Activated naive CD4-positive, alpha-beta T cell treated with anti-CD3 and anti-CD28 coated beads for 36 hours (primary cell): Measurements from ENCODE around the gene NGF. TPM values are rescaled to one million over a fixed set of nuclear protein-coding genes. Genes with fewer than 3 reads are reported as not detected.
"Not testable (repeated sequence)": the region's sequence is repeated elsewhere in the genome, so short reads cannot be mapped to it uniquely, and the experiment has no call there.

ENCODE experiments used
- CTCF ChIA-PET: fragments of 350-600 bp; sonication (Branson Sonifier 250); formaldehyde crosslinking; loops from one replicate; lab custom pipeline; 2021; ENCODE audit warnings: antibody characterized with exemption; lab: Charles Lee
- DNase-seq: peaks from one replicate; pipeline ENCODE4 v3.0.0-alpha.2; 2020
- H3K27ac Mint-ChIP-seq: one replicate; pipeline ENCODE4 v1.8.0; 2021; ENCODE audit warnings: mild to moderate bottlenecking, mixed read lengths
- H3K27me3 Mint-ChIP-seq: one replicate; pipeline ENCODE4 v1.8.0; 2021; ENCODE audit warnings: low read depth, mixed read lengths
- H3K36me3 Mint-ChIP-seq: one replicate; pipeline ENCODE4 v1.8.0; 2021; ENCODE audit warnings: low read depth, mixed read lengths
- H3K4me1 Mint-ChIP-seq: one replicate; pipeline ENCODE4 v1.8.0; 2021; ENCODE audit warnings: low read depth, mixed read lengths
- H3K4me3 Mint-ChIP-seq: one replicate; pipeline ENCODE4 v1.8.0; 2021; ENCODE audit warnings: mild to moderate bottlenecking, moderate library complexity, mixed read lengths
- H3K9me3 Mint-ChIP-seq: one replicate; pipeline ENCODE4 v1.8.0; 2021; ENCODE audit warnings: mixed read lengths
- intact Hi-C: fragments of 100-400 bp; cut with micrococcal nuclease; formaldehyde crosslinking; loops from one replicate; pipeline ENCODE4 v1.15.1; 2023
- total RNA-seq, 2 experiments: library from RNA; stranded (reverse); gene quantifications; one replicate each; pipeline ENCODE4 v1.2.3, GENCODE V29; 2021

Gene NGF
- total RNA-seq, 2 experiments from 2014 or later, result not detected

GRCh38 chr1:115314765-115315164 is 23.3 kb downstream of the NGF start:
- intact Hi-C loops, result no loop called here
- Mint-ChIP-seq H3K4me3 (no peak overlapping the region), H3K4me1 (no peaks in the 10 kb centered on the region), H3K27me3 (peaks cover 4% of the 10 kb centered on the region), H3K9me3 (no peaks in the 10 kb centered on the region), H3K27ac (no peak overlapping the region), H3K36me3 (no peaks in the 10 kb centered on the region)
- no peak for DNase-seq
- CTCF ChIA-PET, result interaction anchor here (1.1 kb wide), 1 partner anchor 281 kb away, joined by 3 read pairs; no protein-coding TSS in a partner anchor

- Mint-ChIP-seq H3K27ac (no peak overlapping the region), H3K4me3 (no peak overlapping the region), H3K4me1 (no peaks in the 10 kb centered on the region), H3K36me3 (no peaks in the 10 kb centered on the region), H3K9me3 (no peaks in the 10 kb centered on the region), H3K27me3 (peaks cover 4% of the 10 kb centered on the region)
- intact Hi-C loops, result no loop called here
- CTCF ChIA-PET, result no interaction called here
- DNase-seq, result no peak
These were observed 24.0 kb downstream of the NGF start for GRCh38 chr1:115314092-115314491.

GRCh38 chr1:115313182-115313581 is 24.9 kb downstream of the NGF start:
- DNase-seq, result no peak
- no peak overlapping the region for H3K27ac Mint-ChIP-seq
- peaks cover 8% of the 10 kb centered on the region for H3K27me3 Mint-ChIP-seq
- H3K4me3 Mint-ChIP-seq, result no peak overlapping the region
- CTCF ChIA-PET, result no interaction called here
- H3K4me1 Mint-ChIP-seq, result no peaks in the 10 kb centered on the region
- H3K9me3 Mint-ChIP-seq, result no peaks in the 10 kb centered on the region
- no peaks in the 10 kb centered on the region for H3K36me3 Mint-ChIP-seq
- intact Hi-C loops, result no loop called here

GRCh38 chr1:115312742-115313141 is 25.3 kb downstream of the NGF start:
- intact Hi-C loops, result no loop called here

GRCh38 chr1:115311474-115311989 is 26.5 kb downstream of the NGF start:
- no peak overlapping the region for H3K4me3 Mint-ChIP-seq
- H3K9me3 Mint-ChIP-seq, result no peaks in the 10 kb centered on the region
- intact Hi-C loops, result no loop called here
- CTCF ChIA-PET, result no interaction called here
- peaks cover 12% of the 10 kb centered on the region for H3K27me3 Mint-ChIP-seq
- no peak for DNase-seq
- no peaks in the 10 kb centered on the region for H3K4me1 Mint-ChIP-seq
- H3K27ac Mint-ChIP-seq, result no peak overlapping the region
- H3K36me3 Mint-ChIP-seq, result no peaks in the 10 kb centered on the region

More at GRCh38 chr1:115312742-115313141, 25.3 kb downstream of the NGF start:
- no peak for DNase-seq
- CTCF ChIA-PET, result no interaction called here
- Mint-ChIP-seq H3K27ac (no peak overlapping the region), H3K4me1 (no peaks in the 10 kb centered on the region), H3K27me3 (peaks cover 10% of the 10 kb centered on the region), H3K4me3 (no peak overlapping the region), H3K36me3 (no peaks in the 10 kb centered on the region), H3K9me3 (no peaks in the 10 kb centered on the region)

GRCh38 chr1:115310581-115311473 is 27.2 kb downstream of the NGF start:
- CTCF ChIA-PET, result no interaction called here
- Mint-ChIP-seq H3K36me3 (no peaks in the 10 kb centered on the region), H3K4me3 (no peak overlapping the region), H3K9me3 (no peaks in the 10 kb centered on the region), H3K4me1 (no peaks in the 10 kb centered on the region), H3K27ac (no peak overlapping the region), H3K27me3 (peaks cover 12% of the 10 kb centered on the region)
- DNase-seq, result no peak
- intact Hi-C loops, result no loop called here

- CTCF ChIA-PET, result interaction anchor here (0.8 kb wide), 1 partner anchor 174 kb away, joined by 3 read pairs; no protein-coding TSS in a partner anchor
- H3K9me3 Mint-ChIP-seq, intact Hi-C loops, DNase-seq, H3K4me3 Mint-ChIP-seq, H3K27ac Mint-ChIP-seq, H3K4me1 Mint-ChIP-seq, H3K36me3 Mint-ChIP-seq: not testable (repeated sequence)
- peaks cover 13% of the 10 kb centered on the region for H3K27me3 Mint-ChIP-seq
These were observed 28.5 kb downstream of the NGF start for GRCh38 chr1:115309504-115309903.

GRCh38 chr1:115308969-115309368 is 29.1 kb downstream of the NGF start:
- DNase-seq, result no peak
- H3K36me3 Mint-ChIP-seq, result no peaks in the 10 kb centered on the region
- CTCF ChIA-PET, result no interaction called here
- peaks cover 14% of the 10 kb centered on the region for H3K27me3 Mint-ChIP-seq
- no peak overlapping the region for H3K27ac Mint-ChIP-seq
- intact Hi-C loops, result no loop called here
- H3K4me3 Mint-ChIP-seq, result no peak overlapping the region
- no peaks in the 10 kb centered on the region for H3K4me1 Mint-ChIP-seq
- no peaks in the 10 kb centered on the region for H3K9me3 Mint-ChIP-seq

GRCh38 chr1:115307661-115308060 is 30.4 kb downstream of the NGF start:
- Mint-ChIP-seq H3K27me3 (peaks cover 14% of the 10 kb centered on the region), H3K4me1 (no peaks in the 10 kb centered on the region), H3K4me3 (no peak overlapping the region), H3K27ac (no peak overlapping the region), H3K36me3 (no peaks in the 10 kb centered on the region), H3K9me3 (no peaks in the 10 kb centered on the region)
- intact Hi-C loops, result no loop called here
- CTCF ChIA-PET, result no interaction called here
- no peak for DNase-seq

GRCh38 chr1:115306146-115306545 is 31.9 kb downstream of the NGF start:
- no peak for DNase-seq
- intact Hi-C loops, result no loop called here
- Mint-ChIP-seq H3K36me3 (no peaks in the 10 kb centered on the region), H3K9me3 (no peaks in the 10 kb centered on the region), H3K4me3 (no peak overlapping the region), H3K27ac (no peak overlapping the region), H3K27me3 (peaks cover 10% of the 10 kb centered on the region), H3K4me1 (no peaks in the 10 kb centered on the region)
- CTCF ChIA-PET, result no interaction called here

- Mint-ChIP-seq H3K4me1 (no peaks in the 10 kb centered on the region), H3K27me3 (peaks cover 7% of the 10 kb centered on the region), H3K27ac (no peak overlapping the region), H3K36me3 (no peaks in the 10 kb centered on the region), H3K4me3 (no peak overlapping the region), H3K9me3 (no peaks in the 10 kb centered on the region)
- CTCF ChIA-PET, result no interaction called here
- intact Hi-C loops, result no loop called here
- DNase-seq, result no peak
These were observed 34.7 kb downstream of the NGF start for GRCh38 chr1:115303364-115303763.

- Mint-ChIP-seq H3K36me3 (no peaks in the 10 kb centered on the region), H3K27me3 (peaks cover 8% of the 10 kb centered on the region), H3K4me3 (no peak overlapping the region), H3K27ac (no peak overlapping the region), H3K9me3 (no peaks in the 10 kb centered on the region), H3K4me1 (no peaks in the 10 kb centered on the region)
- DNase-seq, result no peak
- CTCF ChIA-PET, result no interaction called here
- intact Hi-C loops, result no loop called here
These were observed 35.6 kb downstream of the NGF start for GRCh38 chr1:115302390-115302961.
